Measurements from ENCODE around the gene KCNF1.

The KCNF1 gene

GRCh38 chr2:10922307-10923007 is 10.7 kb downstream of the KCNF1 start:
- Histone ChIP-seq H3K36me3 (no peaks in the 10 kb centered on the region), H3K27me3 (no peaks in the 10 kb centered on the region), H3K9me3 (no peaks in the 10 kb centered on the region), H3K4me1 (no peaks in the 10 kb centered on the region), H3K4me3 (ENCODE audit: low read depth, low read length) (no peak overlapping the region)
- DNase-seq = no peak
- no peak for TF ChIP-seq CTCF (IDR thresholded peaks at IDR 0.05; ENCODE audit: low read depth, low read length)

- Histone ChIP-seq H3K36me3 (no peaks in the 10 kb centered on the region), H3K27me3 (no peaks in the 10 kb centered on the region), H3K4me1 (no peaks in the 10 kb centered on the region), H3K4me3 (ENCODE audit: low read depth, low read length) (no peak overlapping the region), H3K9me3 (no peaks in the 10 kb centered on the region)
- no peak for TF ChIP-seq CTCF (IDR thresholded peaks at IDR 0.05; ENCODE audit: low read depth, low read length)
- no peak for DNase-seq
These were observed 11.3 kb downstream of the KCNF1 start for GRCh38 chr2:10923008-10923375.

GRCh38 chr2:10923965-10924364 is 12.2 kb downstream of the KCNF1 start:
- TF ChIP-seq CTCF (IDR thresholded peaks at IDR 0.05; ENCODE audit: low read depth, low read length) = no peak
- no peaks in the 10 kb centered on the region for H3K9me3 ChIP-seq
- no peaks in the 10 kb centered on the region for H3K27me3 ChIP-seq
- no peak overlapping the region for H3K4me3 ChIP-seq (ENCODE audit: low read depth, low read length)
- no peaks in the 10 kb centered on the region for H3K4me1 ChIP-seq
- H3K36me3 ChIP-seq = no peaks in the 10 kb centered on the region
- no peak for DNase-seq

GRCh38 chr2:10924441-10924840 is 12.7 kb downstream of the KCNF1 start:
- DNase-seq = no peak
- no peak for TF ChIP-seq CTCF (IDR thresholded peaks at IDR 0.05; ENCODE audit: low read depth, low read length)
- no peaks in the 10 kb centered on the region for H3K4me1 ChIP-seq
- no peaks in the 10 kb centered on the region for H3K36me3 ChIP-seq
- no peak overlapping the region for H3K4me3 ChIP-seq (ENCODE audit: low read depth, low read length)
- no peaks in the 10 kb centered on the region for H3K9me3 ChIP-seq
- no peaks in the 10 kb centered on the region for H3K27me3 ChIP-seq

GRCh38 chr2:10924859-10925258 is 13.1 kb downstream of the KCNF1 start:
- TF ChIP-seq CTCF (IDR thresholded peaks at IDR 0.05; ENCODE audit: low read depth, low read length) = no peak
- Histone ChIP-seq H3K9me3 (no peaks in the 10 kb centered on the region), H3K27me3 (no peaks in the 10 kb centered on the region)

GRCh38 chr2:10926191-10926820 is 14.6 kb downstream of the KCNF1 start:
- no peak overlapping the region for H3K4me3 ChIP-seq (ENCODE audit: low read depth, low read length)
- H3K4me1 ChIP-seq = no peaks in the 10 kb centered on the region
- no peaks in the 10 kb centered on the region for H3K27me3 ChIP-seq
- DNase-seq = no peak
- H3K36me3 ChIP-seq = no peaks in the 10 kb centered on the region
- no peaks in the 10 kb centered on the region for H3K9me3 ChIP-seq
- no peak for TF ChIP-seq CTCF (IDR thresholded peaks at IDR 0.05; ENCODE audit: low read depth, low read length)

More at GRCh38 chr2:10924859-10925258, 13.1 kb downstream of the KCNF1 start:
- Histone ChIP-seq H3K4me3 (ENCODE audit: low read depth, low read length) (no peak overlapping the region), H3K4me1 (no peaks in the 10 kb centered on the region), H3K36me3 (no peaks in the 10 kb centered on the region)
- DNase-seq = no peak
